NCI-H1417 treated with DMSO at 0.1 percent for 48 hours (cell line): ENCODE results near the gene AKR1E2.

Experiments used
- DNase-seq: peaks from one replicate; lab custom pipeline; 2025; lab: John Stamatoyannopoulos, UW

The AKR1E2 gene

DNA sequence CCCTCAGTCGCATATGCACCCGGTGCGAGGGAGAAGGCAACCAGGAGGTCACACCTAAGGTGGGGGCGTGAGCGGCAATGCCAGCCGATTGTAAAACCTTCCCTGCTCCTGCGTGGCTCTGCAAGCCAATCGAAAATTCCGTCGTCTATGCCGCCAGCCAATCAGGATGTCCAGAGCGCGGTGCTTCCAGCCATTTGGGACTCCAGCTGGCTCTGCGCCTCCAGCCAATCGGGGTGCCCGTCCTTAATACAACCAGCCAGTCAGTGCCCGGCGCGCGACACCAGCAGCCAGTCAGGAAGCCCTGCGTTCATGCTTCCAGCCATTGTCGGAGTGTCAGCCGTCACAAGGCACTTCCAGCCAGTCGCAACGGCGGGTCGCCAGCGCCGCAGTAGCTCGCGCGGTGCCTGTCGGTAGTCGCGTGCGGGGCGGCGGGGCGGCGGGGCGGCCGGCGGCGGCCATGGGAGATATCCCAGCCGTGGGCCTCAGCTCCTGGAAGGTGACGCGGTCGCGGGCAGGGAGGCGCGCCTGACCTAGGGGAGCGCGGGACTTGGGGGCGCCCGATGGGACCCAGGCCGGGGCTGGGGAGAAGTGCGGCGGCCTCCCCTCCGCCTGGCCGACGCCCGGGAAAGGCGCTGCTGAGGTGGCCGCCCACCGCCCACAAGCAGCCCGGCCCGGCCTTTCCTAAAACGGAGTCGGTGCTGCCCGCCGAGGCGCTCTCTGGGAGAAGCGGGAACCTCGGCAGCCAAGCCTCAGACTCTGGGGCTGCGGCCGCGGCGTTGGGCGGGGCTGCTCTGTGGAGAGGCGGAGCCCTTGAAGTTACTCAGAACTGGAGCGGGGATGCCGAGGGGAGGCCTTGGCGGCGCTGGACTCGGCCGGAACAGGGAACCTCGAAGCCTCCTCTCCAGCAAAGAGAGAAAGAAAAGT is at the start of gene AKR1E2:
Gene AKR1E2 (plus strand): TSS at position 340 of the 924 bp plus-strand sequence. CDS start 118 bp downstream, at position 458.
- peak; percentile 63 for DNase-seq

DNA sequence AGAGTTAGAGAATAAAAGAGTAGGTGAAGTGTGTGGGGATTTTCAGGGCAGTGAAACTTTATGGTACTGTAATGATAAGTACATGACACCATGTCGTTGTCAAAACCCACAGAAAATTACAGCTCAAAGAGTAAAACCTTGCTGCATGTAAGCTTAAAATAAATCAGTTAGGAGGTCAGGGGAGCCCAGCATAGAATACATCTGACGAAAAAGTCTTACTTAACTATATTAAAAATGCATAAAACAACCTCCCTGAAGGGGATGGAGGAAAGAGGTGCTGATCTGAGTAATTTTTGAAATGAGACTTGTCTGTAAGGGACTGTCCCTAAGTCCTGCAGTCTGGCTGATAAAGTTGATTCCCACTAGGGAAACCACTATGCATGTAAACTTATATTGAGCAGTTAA is 49.8 kb upstream of the AKR1E2 start:
- no peak for DNase-seq

DNA sequence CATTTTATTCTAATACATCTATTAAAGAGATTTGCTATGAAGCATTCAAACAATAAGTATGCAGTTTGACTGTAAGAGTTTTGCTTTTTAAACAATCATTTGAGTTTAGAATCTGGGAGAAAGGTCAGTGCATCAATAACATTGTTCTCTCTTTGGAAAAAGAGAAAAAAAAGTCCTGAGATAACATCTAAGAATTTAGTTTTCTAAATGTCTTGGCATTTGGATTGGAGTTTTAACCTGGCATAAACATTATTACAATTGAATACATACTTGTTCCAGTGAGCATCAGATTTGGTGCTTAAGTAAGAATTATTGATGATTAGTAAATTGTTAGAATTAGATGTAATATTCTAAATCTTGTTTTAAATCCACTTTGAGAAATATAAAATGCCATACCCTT is 47.2 kb upstream of the AKR1E2 start:
- DNase-seq, result no peak

DNA sequence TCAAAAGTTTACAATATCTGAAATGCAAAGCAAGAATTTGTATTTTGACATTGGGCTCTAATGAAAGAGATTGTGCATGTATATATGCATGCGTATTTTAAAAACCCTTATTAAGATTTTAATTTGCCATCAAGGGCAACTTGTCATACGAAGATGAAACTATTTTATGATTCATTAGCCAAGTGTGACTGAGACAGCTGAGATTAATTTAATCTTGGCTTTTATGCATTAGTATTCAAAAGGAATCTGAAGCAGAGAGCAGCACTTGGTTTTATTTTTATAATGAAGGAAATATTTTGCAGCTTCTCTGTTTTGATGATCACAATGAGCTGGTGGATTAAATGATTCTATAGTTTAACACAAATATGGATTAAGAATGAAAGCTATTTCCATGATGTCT is 45.9 kb upstream of the AKR1E2 start:
- DNase-seq, result no peak

DNA sequence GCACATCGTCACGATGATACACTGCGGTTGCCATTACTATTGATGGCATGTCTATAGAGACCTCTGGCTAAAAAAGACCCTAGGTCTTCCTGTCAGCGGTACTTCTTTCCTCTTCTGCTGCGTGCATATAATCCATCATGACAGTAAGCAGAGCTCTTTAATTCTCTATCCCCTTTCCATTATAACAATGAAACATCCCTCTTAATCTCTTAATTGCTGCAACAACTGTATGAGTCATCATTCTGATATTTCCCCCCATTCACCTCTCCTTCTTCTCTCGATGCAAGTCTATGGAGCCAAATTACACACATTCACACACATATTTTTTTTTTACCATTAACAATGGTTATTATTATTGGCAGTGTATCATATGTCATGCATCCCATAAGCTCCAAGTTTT is 45.2 kb upstream of the AKR1E2 start:
- no peak for DNase-seq

DNA sequence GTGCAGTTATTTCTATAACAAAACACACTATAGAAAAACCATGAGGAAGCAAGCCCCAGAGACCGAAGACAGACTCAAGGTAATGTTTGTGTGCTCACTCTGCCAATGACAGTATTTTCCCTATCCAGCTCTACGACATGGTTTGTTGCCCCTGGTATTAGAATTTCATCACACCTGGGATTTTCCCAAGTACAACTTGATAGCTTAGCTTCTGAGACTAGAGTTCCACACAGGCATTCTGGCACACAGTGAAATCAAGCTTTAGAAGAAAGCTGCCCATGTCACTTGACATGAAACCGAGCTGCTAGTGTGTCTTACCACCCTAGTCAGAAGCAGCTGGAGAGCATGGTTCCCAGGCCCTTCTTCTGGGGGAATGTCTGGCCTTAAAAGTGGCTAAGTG is 44.1 kb upstream of the AKR1E2 start:
- no peak for DNase-seq

DNA sequence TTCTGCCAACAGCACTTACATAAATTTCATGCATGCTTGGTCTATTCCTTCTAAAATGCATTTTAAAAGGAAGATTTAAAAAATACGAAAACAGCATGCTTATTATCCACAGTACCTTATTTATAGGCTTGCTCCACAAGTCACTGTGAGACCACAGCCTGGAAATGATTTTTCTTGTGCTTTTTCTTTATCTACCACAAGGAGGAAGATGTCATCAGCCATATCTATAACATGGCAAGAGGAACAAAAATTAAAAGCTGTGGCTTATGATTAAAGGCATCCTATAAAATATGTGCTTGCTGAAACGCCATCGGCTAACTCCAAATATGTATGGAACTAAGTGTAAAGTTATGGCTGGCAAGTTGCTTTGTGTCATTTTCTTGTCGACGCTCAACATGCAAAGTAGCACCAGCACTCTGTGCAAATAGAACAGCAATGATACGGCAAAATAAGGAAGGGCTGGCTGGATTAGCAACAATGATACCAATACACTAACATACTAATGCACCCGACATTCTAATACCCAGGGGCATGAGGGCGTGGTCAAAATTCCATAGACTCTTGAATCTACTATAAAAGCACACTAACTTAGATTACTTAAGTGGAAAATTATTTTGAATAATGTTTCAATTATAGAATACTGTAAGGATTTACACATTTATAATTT is 41.2 kb upstream of the AKR1E2 start:
- no peak for DNase-seq

DNA sequence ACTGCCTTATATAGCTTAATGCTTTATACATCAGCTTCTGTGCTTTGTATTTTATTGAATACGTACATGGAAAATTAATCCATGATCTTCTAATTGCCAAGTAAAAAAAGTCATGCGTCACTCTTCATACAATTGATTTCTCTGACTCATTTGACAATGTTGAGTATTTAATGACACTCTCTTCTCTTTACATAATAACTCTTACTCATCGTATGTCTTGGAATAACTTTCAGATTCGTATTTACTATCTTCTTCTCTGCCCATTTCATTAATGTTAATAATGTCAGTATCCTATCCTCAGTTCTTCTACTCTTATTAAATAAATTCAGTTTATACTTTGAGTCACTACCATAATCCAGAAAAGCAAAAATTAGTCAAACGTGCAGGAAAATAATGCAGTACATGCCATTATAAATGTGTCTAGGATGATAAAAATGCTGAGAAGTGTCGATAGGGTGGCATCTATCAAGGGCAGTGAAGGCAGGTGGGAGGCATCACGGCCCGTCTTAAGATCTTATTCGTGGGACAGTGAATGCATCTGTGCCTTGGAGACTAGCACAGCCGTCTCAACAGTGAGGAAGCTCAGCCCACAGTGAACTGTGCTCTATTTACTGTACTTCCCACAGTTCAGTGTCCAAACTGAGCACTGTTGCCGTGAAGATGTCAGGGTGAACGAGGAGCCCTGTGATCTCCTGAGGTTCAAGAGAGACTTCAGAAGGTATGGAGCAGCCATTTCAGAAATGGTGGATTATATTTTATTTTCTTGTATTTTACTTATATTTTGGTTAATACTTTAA is 39.8 kb upstream of the AKR1E2 start:
- no peak for DNase-seq

DNA sequence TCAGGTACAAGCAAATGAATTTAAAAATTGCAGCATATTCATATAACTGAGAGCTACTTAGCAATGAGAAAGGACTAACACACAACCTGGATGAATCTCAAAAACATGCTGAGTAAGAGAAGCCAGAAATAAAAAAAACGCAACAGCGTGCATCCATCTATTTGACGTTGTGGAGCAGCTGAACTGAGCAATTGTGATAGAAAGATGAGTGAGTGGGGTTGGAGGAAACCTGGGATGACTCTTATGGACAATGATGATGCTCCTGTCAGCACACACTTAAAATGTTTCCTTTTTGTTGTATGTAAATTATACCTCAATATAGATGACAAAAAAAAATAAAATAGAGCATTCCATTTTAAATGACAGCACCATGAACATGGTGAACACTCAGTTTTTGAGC is 36.0 kb upstream of the AKR1E2 start:
- no peak for DNase-seq

DNA sequence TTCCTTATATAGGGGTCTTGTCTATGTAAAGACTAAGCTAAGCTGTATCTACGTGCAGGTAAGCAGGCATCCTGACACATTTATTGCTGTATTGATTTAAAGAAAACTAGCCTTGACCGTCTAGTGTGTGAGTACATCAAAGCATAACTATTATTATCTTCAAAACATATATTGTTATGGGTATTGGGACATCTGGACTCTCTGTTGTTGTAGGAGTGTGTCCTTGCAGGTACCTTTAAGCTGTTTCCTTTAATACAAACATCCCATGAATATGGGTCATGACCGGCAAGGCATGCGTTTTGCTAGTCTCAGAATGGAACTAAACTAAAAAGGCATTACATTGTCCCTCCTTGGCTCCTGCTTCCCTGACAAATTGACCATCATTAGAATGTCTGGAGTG is 35.1 kb upstream of the AKR1E2 start:
- DNase-seq, result no peak

DNA sequence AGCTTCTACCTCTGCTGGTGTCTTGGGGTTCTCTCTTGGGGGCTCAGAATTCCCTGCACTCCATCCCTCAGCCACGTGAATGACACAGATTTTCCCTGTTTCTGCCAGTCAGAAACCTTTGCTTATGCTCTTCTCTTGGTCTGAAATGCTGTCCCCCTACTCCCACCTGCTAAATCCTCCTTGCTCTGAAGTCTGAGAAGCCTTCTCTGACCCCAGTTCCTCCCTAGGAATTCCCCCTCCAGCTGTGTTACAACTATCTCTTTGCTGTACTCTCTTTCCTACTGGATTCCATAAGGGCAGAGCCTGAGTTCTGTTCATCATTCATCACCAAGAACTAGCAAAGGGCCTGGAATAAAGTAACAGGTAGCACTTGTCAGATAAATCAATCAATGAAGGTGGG is 33.6 kb upstream of the AKR1E2 start:
- no peak for DNase-seq

DNA sequence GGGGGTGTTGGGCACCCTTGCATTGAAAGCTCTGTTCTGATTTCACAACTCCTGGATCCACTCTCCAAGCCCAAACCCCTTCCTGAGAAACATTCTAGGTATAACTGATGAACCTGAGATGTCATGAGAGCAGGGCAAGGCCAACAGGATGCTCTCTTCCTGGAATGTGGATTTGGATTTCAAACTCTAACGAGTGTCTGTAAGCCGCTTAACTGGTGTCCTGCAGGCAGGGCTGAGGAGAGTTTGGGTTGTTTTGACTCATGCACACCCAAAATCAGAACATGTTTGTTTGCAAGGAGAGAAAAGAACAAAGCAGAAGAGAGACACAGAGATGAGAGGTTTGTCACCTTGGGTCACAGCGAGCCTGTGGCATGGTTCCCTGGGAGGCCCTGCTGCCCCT is 24.6 kb upstream of the AKR1E2 start:
- DNase-seq, result no peak

DNA sequence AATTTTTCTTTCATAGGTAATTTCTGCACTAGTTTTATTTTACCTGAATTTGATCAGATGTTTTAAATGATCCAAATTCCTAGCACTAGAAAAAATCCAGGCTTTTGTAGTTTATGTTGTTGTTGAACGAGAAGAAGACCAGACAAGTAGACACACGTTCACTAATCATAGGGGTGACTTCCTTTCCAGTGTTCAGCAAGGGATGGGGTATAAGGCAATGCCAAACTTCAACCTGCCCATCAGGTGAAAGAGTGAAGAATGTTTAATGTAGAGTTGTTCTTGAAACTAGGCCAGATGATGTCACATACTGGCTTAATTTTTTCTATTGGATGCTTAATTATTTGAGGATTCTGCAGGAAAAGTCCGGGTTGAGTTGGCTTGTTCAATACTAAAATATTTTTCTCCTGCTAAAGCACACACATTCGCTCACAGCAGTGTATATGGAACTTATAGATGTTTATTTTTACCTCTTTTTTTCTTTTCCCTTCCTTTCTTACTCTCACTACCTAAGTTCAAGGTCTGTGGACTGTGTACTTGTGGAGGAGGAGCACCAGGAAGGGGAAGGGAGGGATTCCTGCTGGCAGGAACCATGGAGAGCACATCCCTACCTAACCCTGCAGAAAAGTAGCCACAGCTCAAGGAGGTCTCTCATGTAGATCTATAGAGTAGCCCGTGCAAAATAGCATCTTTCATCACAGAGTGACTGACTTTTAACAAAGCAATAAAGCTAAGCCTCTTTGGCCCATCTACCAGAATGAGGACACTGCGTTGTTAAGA is 23.1 kb upstream of the AKR1E2 start:
- no peak for DNase-seq

DNA sequence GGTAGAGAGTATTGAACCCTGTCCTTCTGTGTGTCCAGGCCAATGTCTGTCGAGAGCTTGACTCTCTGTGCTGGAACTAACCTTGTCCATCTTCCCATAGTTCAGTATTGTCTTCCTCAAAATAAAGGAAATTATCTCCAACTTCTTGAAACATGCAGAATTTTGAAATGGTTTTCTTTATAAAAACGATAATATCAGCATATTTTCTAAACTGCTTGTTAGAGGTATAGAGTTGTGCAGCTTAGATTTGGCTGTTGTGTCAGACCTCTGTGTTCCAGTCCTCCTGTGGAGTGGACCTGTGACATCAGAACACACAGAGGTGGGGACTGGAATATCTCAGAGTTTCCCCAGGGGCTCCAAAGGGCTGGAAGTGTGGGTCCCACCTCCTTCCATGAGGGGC is 22.2 kb upstream of the AKR1E2 start:
- no peak for DNase-seq

DNA sequence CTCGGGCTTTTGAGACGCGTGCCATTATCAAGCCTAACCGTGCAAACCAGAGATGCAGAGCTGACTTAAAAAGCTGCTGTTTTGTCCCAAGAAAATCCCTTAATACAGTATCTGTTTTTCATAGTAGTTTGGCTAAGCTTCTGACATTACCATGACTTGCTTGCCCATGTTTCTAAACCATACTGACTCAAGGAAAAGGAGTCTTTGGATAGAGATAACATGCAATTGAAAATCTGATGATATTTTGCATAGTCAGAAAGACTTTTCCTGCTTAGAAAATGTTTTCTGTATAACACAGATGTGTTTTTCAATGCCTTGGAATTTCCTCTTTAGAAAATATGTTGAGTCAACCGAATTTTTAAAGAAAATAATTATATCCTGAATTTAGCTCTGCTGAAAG is 21.5 kb upstream of the AKR1E2 start:
- no peak for DNase-seq

DNA sequence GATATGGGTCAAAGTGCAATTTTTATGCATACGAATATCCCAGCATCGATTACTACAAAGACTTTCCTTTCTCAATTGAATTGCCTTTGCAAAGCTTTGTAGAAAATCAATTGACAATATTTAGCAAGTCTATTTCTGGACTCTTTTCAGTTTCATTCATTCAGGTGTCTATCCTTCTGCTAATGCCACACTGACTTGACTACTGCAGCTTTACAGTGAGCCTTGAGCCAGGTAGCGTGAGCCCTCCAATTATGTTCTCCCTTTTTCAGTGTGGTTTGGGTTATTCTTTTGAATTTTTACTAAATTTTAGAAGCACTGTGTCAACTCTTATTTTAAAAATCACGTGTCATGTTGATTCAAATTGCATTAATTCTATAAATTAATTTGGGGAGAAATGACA is 19.5 kb upstream of the AKR1E2 start:
- no peak for DNase-seq

DNA sequence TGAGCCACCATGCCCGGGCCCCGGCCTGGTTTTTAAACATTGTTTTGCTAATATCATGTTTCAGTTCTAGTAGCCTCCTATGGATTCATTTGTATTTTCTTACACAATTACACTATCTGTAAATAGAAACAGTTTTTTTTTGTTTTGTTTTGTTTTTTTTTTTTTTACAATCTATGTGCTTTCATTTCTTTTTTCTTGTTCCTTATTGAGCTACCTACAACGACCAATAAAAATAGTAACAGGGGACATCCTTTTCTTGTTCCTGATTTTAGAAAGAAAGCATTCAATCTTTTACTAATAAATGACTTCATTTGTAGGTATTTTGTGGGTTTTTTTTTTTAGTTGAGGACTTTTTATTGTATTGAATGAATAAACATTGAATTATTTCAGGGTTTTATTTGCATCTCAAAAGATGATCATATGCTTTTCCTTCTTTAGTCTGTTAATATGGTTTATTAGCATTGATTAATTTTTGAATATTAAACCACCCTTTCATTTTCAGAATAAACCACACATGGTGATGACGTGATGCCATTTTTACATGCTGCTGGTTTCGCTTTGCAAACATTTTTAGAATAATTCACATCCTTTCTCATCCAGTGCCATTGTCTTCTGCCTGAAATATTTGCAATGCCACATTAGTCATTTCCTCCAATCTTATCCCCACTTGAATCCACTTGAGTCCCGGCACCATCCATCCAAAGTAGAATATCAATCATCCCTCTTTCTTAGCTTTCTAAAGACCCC is 18.1 kb upstream of the AKR1E2 start:
- no peak for DNase-seq

DNA sequence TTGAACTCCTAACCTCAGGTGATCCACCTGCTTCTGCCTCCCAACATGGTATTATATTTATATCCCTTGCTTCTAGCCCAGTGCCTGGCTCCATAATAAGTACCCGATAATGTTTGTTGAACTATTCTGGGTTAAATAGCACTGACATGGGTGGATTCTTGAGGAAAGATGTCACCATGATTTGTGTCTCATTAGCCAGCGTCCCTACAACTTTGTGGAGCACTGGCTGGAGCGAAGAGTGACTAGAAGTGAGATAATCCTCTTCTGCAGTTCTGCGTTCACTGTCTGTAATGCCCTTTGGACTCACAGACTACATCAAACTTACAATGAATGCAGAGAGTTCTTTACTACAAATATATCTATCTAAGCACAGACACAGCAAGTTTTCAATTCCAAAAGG is 16.9 kb upstream of the AKR1E2 start:
- DNase-seq, result no peak

DNA sequence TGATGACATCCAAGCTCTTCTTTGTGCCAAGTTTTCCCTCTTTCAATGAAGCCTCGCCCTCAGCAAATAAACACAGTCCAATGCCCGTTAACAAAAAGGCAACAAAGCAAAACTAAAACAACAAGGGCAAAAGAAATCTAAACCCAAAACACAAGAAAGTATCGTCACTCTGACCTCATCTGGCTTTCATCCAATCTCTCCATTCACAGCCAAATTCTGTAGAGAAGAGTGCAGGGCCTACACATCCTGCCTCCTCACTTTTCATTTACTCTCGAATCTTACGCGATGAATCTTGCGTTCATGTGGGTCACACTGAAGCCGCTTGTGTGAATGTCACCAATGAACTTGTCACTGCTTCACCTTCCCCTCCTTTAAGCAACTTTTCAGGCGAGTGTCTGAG is 15.9 kb upstream of the AKR1E2 start:
- no peak for DNase-seq

DNA sequence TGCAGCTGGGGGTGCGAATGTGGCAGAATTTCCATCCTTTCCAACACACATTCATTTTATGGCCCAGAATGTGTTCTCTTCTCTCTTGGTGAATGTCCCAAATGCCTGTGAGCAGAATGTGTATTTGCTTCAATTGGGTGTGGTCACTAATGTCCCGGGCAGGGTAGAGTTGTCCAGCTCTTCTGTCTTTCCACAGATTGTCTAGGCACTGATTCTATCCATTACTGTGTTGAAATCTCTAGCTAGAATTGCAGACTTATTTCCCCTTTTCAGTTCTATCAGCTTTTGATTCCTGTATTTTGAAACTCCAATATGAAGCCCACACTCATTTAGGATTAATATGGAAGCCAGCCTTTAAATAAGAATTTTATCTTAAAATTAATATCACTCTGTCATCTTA is 14.0 kb upstream of the AKR1E2 start:
- no peak for DNase-seq

DNA sequence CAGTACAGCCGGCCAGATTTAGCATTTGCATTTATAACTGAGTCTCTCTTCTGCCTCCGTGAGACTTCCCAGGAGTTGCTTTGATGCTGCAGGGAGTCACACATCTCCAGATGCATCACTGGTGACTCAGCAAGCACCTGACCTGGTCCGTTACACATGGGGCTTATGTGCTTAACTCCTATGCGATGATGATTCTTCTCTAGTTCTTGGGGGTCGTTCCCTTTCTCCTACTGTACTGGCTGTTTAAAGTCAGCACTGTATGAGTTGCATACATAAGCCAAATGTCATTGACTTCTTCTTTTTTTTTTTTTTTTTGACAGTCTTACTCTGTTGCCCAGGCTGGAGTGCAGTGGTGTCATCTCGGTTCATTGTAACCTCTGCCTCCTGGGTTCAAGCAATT is 13.0 kb upstream of the AKR1E2 start:
- DNase-seq, result no peak
